ENCODE results near the gene ATP2C2.

ATP2C2 gene

GRCh38 chr16:84478172-84478947, 110.0 kb downstream of the ATP2C2 start:
- no peak for DNase-seq

GRCh38 chr16:84479716-84480450, 111.5 kb downstream of the ATP2C2 start:
- no peak for DNase-seq

GRCh38 chr16:84481051-84481735, 112.9 kb downstream of the ATP2C2 start:
- DNase-seq, result no peak

DNA sequence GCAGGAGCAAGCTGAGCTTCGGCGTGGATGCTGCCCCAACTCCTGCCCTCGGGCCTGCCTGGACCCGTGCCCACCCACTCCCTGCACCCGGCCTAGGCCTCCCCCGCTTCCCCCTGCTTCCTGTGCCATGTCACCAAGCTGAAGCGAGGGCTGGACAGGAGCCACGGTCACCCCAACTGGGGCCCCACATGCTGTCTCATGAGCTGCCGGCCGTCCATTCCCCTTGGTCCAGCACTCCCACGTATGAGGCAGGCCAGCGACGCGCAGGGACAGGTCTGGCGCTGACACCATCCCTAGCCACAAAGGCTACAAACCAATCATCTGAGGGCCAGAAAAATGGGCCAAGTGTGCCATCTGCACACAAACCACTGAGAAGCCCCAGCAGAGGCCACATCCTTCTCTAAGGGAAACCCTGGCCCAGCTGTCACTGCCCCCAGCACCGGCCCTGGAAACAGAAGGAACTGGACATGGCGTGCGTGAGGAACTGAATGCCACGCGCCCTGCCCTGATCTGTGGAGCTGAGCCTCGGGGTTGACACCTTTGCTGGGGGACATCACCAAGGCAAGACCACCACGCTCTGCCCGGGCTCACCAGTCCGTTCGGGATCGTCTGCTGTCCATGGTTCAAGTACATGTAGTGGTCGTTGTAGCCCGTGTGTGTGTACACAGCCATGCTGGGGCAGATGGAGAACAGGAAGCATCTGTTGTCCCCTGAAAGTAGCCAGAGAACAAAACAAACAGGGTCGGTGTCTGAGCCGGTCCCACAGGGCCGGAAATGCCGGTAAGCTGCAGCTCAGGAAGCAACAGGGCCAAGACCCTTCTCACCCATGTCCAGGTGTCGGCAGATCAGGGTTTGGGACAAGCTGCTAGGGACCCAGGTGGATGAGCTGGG, 113.9 kb downstream of the ATP2C2 start:
- DNase-seq, result no peak

GRCh38 chr16:84482951-84483881, 114.9 kb downstream of the ATP2C2 start:
- DNase-seq, result no peak

GRCh38 chr16:84483882-84484565, 115.7 kb downstream of the ATP2C2 start:
- DNase-seq, result no peak

GRCh38 chr16:84484579-84485254, 116.4 kb downstream of the ATP2C2 start:
- peak; percentile 22 for DNase-seq

- no peak for DNase-seq
These were observed 117.1 kb downstream of the ATP2C2 start for GRCh38 chr16:84485255-84486010.

GRCh38 chr16:84486126-84486525, 117.8 kb downstream of the ATP2C2 start:
- DNase-seq, result no peak

- no peak for DNase-seq
These were observed 118.4 kb downstream of the ATP2C2 start for GRCh38 chr16:84486551-84487235.

DNA sequence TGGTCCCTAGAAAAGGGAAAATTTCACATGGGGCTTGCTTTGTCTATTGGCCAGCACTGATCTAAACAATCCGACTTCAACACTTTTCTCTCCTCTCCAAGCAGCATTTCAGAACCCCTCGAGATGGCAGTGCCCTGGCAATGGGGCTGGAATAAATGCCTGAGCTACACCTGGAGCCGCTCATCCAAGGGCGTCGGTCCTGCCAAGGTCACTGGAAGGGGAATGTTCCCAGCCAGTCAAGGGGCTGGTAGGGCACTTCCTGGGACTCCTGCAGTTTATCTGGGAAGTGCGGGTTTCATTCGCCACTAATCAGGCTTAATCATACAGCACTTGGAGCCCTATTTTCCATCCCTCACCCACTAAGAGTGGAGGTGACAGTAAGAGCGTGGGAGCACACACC, 119.0 kb downstream of the ATP2C2 start:
- no peak for DNase-seq

DNA sequence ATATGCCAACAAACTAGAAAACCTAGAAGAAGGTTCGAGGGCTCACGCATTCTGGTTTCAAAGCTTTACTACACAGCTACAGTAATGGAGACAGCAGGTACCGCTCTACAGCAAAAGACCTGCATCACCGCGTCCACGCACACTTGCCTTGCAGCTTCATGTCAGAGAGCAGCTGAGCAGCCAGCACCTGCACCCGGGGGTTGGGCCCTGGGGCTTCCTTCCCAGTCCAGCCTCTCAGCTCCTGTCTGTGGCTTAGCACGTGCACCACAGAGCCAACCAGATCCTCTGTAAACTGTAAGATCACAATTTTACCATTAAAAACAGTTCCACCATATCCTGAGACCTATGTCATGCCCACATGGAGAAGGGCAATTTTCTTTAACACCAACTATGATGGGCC, 120.8 kb downstream of the ATP2C2 start:
- no peak for DNase-seq

- no peak for DNase-seq
These were observed 127.2 kb downstream of the ATP2C2 start for GRCh38 chr16:84495506-84495905.

- no peak for DNase-seq
These were observed 128.7 kb downstream of the ATP2C2 start for GRCh38 chr16:84496991-84497390.

DNA sequence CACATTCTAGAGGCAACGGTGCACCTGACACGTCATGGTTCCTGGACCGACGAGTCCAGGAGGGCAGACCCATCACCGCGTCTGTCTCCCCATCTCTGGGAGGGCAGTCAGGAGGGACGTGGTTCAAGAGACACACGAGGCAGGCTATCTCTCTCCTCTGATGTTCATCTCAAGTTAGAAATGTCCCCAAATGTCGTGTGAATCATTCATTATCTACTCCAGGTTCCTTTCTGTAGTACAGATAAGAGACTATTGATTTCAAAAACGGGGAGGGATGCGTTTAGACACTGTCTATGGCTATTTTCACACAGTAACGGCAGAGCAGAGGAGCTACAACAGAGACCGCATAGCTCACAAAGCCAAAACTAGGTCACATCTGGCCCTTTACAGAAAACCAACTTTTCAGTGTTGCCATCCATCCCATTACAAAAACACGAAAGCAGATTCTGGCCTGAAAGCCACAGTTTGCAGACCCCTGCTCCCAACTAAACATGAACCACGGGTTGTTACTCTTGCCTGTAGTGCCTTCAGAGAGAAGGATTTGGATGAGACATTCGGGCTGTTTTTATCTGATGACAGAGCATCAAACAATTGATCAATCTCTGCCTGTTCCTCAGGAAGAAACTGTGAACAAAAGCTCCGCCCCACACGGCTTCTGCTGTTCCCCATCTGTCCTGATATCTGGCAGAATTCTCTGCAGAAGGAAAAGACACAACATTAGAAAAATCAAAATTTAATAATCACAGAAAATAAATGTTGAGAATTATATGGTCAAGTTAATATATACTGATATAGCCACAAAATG, 129.3 kb downstream of the ATP2C2 start:
- DNase-seq, result no peak

- DNase-seq, result no peak
These were observed 129.9 kb downstream of the ATP2C2 start for GRCh38 chr16:84498223-84498610.

DNA sequence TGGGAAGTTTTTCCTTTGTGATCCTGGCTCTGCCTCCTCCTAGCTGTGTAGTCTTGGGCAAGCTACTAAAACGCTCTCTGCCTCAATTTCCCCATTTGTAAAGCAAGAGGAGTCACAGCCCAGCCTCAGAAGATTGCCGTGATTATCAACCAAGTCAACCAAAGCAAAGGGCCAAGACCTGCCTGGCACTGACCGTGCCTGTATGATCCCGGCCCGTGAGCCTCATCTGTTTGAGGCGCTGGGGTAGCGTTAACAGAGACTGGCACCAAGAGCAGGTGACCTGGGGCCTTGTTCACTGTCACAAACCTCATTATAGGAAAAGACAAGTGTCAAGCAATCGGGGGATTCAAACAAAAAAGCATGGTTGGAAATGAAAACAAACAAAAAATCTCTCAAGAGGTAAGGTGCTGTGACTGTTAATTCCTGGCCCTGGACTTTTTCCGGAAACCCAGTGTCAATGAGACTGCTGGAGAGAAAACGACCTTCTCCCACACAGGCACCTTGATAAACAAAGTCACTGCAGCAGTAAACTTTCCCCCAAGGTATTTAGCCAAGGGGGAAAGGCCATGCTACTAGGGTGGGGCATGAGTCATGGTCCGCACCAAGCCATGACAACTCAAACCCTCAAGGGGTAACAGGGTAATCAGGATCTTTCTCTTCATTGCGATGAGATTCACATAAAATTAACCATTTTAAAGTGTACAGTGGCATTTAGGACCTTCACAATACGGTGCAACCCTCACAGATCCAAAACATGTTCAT, 130.7 kb downstream of the ATP2C2 start:
- DNase-seq, result no peak

Measured in NCI-H1092 treated with DMSO at 0.1 percent for 48 hours (cell line).